Left ventricle myocardium superior (tissue), 1 donor: ENCODE measurements around the gene KCNQ1. TPM values are rescaled to one million over a fixed set of nuclear protein-coding genes. Genes with fewer than 3 reads are reported as not detected.
A peak's percentile ranks its signal among the peaks of the same experiment; 100 is the strongest.

ENCODE experiments used
- ATAC-seq: fragments of 200-7000 bp; cut with Tn5 transposase; one replicate; pipeline ENCODE4 v1.9.1; 2020; ENCODE audit warnings: mild to moderate bottlenecking, moderate library complexity
- DNase-seq: peaks from one replicate; pipeline ENCODE4 v3.0.0-alpha.2; 2020
- intact Hi-C: fragments of 100-400 bp; cut with micrococcal nuclease; formaldehyde crosslinking; loops from one replicate; pipeline ENCODE4 v1.11.0; 2022
- total RNA-seq: library from RNA; stranded (reverse); fragmentation: NEBNext Ultra II Directional; extraction: Animal tissue kit (Norgen Biotek cat#: 25700); gene quantifications from one replicate; pipeline ENCODE4 v1.2.1, GENCODE V29; 2021
- donor health status: DM: no; HTN: yes; CAD: no; lungs with severe emphysema.

Gene KCNQ1
- total RNA-seq, 1 donor from 2014 or later: 49.7 TPM

- ATAC-seq: peak; percentile 68
- DNase-seq: peak; percentile 50
Observed at GRCh38 chr11:2716376-2717095, 271.7 kb downstream of the KCNQ1 start.

GRCh38 chr11:2717561-2718325, 272.9 kb downstream of the KCNQ1 start:
- ATAC-seq: no peak
- DNase-seq: peak; percentile 23
- intact Hi-C loops: no loop called here

More at GRCh38 chr11:2716376-2717095, 271.7 kb downstream of the KCNQ1 start:
- intact Hi-C loops: no loop called here

DNA sequence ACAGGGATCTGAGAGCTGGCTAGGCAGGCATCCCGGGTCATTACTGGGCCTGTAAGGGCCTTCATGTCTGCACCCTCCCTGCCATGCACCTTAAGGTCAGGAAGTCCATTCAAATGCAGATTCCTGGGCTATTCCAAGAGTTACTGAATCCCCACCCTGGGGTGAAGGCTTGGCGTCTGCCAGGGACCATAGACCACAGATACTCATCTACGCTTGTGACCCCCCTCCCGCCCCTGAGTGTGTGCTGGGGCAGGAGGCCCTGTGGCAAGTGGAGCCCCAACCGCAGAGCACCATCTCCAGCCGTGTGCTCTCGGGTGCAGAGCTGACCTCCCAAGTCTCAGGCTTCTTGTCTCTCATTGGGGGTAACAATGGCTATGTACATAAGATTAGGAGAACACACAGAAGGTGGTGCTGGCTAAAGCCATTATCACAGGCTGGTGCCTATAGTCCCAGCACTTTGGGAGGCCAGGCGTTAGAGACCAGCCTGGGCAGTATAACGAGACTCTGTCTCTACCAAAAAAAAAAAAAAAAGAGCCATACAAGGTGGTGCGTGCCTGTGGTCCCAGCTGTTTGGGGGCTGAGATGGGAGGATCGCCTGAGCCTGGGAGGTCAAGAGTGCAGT, 274.1 kb downstream of the KCNQ1 start:
- peak; percentile 22 for DNase-seq
- intact Hi-C loops: no loop called here
- no peak for ATAC-seq

DNA sequence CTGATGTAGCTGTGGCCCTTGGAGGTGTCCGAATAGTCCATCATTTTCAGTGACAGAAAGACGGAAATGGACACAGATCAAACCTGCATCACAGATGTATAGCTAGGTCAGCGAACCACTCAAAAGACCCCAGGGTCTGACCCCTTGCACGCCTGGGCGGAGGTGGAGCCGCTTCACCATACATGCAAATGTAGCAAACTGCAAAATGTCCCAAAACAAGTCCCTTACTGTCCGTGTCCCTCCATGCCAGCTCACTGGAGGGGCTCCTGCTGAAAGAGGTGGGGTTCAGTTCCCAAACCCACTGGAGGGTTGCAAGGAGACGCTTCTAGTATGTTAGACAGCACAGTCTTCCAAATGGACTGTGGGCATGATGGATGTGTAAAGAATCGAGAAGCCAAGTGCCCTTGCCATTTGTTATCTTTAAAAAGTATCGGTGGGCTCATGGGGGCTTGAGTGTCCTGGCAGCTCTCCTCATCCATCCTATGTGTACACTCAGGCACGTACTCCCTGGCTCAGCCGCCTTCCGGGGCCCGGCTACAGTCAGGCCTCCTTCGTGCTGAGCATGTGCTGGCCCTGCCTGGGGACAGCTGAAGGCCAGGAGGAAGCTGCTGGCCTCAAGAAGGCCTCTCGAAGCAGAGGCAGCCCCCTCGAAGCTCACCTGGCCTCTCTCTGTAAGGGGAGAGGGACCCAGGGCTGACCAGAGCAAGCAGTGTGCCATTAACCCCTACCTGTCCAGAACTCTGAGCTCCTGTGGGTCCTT, 275.2 kb downstream of the KCNQ1 start:
- peak; percentile 19 for DNase-seq
- intact Hi-C loops: no loop called here
- ATAC-seq: no peak

DNA sequence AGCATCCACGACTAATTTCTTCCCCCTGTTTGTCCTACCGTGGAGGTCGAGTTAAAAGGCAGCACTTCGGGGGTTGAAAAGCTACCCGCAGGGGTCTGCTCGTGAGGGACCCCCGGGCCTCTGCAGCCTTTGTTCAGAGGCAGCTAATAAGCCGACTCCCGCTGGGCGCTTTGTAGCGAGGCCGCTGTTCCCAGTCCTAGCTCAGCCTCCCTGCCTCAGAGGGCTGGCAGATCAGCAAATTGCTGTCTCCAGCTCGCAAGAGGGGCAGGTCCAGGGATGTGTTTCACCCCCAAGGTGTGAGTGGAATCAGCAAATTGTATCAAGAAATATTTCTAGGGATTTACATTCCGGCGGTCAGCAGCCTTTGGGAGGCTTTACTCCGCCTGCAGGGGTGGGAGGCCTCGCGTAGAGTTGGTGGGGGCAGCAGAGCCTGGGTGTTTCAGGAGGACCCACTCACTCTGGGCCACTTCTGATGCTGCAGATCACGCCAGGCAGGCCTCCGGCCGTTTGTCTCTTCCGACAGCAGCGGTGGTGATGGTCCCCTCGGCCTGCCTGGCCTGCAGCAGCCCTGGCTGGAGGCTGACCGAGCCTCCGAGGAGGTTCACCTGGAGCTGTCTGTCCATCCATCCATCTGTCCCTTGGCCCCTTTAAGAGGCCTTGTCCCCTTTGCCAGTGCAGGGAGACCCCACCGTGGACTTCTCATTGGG, 276.6 kb downstream of the KCNQ1 start:
- ATAC-seq (no peak), DNase-seq (no peak)
- intact Hi-C loops: no loop called here

- no peak for ATAC-seq
Observed at GRCh38 chr11:2722955-2723354, 278.1 kb downstream of the KCNQ1 start.

DNA sequence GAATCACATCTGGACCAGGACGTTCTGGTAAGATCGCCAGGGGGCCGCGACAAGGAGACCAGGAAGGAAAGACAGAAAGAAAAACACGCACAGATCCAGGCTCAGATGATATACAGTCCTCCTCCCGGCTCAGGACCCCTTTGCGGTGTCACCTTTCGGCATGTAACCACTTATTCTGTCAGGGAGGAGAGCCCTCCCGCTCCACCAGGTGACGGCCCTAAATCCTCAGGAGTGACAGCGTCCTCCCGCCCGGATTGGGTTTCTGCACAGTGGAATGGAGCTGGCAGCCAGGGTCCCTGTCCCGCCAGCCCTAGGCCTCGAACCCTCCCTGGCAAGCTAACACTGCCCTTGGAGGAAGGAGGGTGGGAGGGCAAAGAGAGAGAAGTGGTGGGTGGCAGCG, 279.3 kb downstream of the KCNQ1 start:
- ATAC-seq (no peak), DNase-seq (no peak)
- intact Hi-C loops: no loop called here

More at GRCh38 chr11:2722955-2723354, 278.1 kb downstream of the KCNQ1 start:
- intact Hi-C loops: no loop called here
- DNase-seq: no peak

GRCh38 chr11:2724653-2725367, 280.0 kb downstream of the KCNQ1 start:
- ATAC-seq: peak; percentile 76
- peak; percentile 76 for DNase-seq
- intact Hi-C loops: no loop called here

DNA sequence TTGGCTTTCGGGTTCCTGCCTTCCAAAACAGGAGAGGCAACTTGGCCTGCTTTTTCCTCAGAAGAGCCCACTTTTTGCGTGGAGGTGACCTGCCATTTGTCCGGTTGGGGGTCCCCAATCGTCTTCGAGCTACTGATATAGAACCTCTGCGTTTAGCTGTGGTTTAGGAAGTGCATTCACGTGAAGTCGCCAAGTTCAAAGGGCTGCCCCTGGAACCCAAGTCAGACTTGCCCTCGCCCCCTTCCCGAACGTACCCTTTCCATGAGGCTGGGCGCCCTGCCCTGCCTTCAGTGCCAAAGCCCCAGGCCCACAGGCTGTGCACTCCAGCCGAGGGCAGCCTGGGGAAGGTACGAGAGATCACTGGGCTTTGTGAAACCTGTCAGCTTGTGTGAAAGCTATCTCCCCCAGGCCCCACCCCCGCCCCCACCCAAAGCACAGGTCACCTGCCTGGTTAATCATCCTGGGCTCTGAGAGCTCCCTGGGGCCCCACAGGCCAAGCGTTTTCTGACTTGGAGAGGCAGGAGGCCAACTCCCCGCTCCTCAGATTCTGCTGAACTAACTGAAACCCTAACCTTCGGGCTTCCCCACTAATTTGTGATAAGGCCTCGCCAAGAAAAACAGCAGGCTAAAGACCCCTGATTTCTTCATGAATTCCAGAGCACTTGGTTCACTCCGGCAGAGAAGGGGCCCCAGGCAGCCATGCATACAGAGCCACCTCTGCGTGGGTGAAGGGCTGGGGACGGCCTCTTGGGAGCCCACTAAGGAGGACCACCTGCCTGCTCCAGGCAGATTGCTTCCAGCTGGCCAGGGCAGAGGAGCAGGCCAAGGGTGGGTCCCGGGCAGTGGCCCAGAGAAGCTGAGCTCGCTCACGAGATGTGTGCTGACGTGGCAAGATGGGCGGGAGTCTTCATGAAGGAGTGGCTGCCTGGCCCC, 280.8 kb downstream of the KCNQ1 start:
- DNase-seq: peak; percentile 83
- ATAC-seq: peak; percentile 72
- intact Hi-C loops: no loop called here

GRCh38 chr11:2726964-2727363, 282.2 kb downstream of the KCNQ1 start:
- DNase-seq (no peak), ATAC-seq (no peak)
- intact Hi-C loops: no loop called here

- DNase-seq (no peak), ATAC-seq (no peak)
- intact Hi-C loops: no loop called here
Observed at GRCh38 chr11:2728128-2728662, 283.4 kb downstream of the KCNQ1 start.

DNA sequence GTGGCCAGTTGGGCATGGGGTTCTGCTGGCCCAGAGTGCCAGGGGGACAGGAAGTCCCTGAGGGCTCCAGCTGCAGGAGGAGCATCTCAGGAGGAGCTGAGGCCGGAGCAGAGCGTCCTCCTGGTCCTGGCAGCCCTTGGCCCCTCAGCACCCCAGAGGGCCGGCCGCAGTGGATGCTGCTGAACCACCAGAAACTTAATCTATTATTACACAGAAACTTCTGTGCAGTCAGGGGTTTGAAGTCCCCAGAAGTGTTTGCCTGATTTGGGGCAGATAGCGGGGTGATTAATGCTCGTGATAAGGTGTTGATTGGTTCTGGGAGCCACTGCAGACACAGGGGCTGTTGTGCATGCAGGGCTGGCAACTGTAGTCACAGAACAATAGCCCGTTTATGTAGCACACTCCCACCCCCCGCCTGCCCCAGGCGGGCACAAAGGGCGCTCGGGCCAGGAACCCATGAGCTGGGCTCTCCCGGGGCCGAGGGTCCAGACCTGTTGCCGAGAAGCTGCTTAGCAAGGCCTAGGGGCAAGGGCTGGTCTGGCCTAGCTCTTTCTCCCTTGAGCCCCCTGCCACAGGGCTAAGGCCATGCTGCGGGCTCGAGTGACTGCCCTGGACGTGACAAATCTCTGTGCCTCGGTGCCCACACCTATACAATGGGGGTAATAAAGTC, 284.0 kb downstream of the KCNQ1 start:
- DNase-seq: no peak
- no peak for ATAC-seq
- intact Hi-C loops: no loop called here

- no peak for ATAC-seq
- intact Hi-C loops: no loop called here
- DNase-seq: no peak
Observed at GRCh38 chr11:2729841-2730240, 285.0 kb downstream of the KCNQ1 start.

DNA sequence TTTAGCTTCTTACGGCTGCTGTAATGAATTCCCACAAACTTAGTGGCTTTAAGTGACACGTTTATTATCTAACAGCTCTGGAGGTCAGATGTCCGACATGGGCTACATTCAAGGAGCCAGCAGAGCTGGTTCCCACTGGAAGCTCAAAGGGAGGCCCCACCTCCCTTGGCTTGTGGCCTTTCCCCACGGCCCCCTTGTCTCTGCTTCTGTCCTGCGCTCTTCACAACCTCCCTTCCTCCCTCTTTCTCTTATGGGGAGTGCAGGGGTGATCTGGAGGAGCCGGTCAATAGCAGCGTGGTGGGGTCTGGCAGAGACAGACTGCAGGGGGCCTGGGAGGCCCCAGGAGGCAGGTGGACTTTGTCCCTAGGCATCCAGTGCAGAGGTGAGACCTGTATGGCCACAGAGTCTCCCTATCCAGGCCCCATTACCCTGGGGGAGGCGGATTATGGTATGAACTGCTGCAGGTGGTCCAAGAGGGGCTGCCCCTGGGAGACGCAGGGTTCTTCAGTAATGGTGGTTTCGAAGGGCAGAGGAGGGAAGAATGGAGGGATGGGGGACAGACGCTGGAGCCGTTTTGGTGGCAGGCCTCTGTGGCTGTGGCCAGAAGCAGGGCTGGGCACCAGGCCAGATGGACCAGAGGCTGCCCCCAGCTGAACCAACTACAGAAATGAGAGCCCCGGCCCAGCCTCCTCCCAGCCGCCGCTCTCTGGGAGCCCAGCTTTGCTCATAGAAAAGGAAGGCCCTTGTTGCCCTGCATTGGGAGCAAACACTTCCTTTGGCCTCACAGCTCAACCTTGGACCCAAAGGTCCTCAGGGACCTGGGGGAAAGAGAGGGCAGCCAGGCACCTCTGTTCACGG, 285.7 kb downstream of the KCNQ1 start:
- peak; percentile 49 for ATAC-seq
- intact Hi-C loops: no loop called here
- DNase-seq: peak; percentile 71
